Eye (tissue), 1 donor: ENCODE data around the gene SEC16A.

Source experiments
- DNase-seq: peaks from one replicate; pipeline ENCODE4 v3.0.0-alpha.2; 2015

SEC16A gene

DNA sequence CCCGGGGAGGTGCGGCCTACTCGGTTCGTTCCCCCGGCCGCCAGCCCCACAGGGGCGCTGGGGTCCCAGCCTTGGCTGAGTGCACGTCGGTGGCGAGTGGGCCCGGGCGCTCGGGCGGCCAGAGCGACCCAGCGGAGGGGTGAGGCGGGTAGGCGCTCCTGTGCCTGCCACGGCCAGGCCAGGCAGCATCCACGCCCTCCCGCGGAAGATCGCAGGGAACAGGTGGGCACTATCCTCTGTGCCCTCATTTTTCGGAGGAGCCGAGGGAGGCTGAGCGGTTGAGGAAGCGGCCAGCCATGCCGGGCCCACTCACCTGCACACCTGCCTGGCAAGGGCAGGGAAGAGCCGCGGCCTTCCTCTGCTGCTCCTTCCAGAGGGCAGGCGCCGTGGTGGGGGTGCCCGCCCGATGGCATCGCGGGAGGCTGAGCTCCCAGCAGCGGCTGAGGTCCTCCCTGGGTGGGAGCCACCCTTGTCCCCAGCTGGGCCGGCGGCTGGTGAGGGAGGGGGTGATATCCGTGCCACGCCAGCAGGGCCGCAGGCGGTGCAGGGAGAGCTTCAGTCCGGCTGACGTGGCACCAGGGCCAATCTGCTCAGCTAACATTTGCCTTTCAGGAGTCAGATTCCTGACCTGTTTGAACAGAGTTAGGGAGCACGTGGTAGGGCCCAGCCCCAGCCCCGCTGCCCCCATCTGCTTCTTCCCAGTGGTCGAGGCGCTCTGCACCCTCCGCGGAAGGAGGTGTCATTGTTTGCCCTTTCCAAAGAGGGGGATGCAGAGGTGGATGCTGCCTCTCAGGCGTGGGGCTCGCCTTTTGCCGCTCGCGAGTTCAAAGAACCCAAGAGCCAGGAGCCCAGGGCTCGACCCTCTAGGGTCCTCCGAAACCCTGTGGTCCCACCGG lies 1.6 kb upstream of the SEC16A start:
- DNase-seq, result no peak

DNA sequence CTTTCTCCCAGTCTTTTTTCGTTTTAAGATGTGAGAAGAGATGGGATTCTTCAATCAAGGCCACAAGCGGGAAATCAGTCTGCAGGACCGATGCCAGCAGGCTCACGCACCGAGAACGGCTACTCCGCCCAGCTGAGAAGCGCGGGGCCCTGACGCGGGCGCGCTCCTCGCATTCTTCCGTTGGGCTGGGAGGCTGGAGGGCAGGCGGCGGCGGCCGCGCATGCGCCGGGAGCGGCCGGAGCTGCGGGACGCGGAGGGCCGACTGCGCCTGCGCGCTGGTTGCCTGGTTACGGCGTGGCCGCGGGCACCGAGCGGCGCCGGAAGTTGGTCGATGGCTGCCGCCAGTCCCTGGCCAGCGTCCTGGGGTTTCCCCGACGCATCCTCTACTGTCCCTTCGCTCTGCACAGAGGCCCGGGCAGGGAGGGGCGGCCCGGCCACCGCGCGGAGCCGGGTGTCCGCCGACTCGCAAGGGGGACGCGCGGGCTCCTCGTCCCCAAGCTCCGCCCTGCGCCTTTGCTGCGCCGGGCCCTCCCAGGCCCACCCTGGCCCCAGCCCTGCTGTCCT lies 831 bp upstream of the SEC16A start:
- DNase-seq, result peak; percentile 98

- DNase-seq, result peak; percentile 71
Observed at GRCh38 chr9:136482046-136482792, 621 bp downstream of the SEC16A start.

DNA sequence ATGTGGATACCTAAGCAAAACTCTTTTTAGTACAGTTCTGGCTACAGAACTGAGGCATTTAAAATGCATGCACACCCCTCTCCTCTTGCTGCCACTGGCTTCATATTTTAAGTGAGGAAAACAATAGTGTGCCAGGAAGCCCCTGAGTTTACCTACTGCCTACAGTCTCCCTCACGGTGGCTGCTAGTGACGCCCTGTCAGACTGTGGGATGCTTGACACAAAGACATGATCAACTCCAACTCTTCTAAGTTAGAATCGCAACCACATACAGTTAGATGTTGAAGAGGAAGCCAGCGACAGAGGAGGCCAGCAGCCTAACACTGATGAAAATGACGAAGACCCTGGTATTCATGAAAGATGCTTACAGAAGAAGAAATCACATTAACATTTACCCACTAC lies 1.3 kb downstream of the SEC16A start:
- DNase-seq, result no peak

GRCh38 chr9:136476369-136477150 lies 6.3 kb downstream of the SEC16A start:
- DNase-seq, result no peak

DNA sequence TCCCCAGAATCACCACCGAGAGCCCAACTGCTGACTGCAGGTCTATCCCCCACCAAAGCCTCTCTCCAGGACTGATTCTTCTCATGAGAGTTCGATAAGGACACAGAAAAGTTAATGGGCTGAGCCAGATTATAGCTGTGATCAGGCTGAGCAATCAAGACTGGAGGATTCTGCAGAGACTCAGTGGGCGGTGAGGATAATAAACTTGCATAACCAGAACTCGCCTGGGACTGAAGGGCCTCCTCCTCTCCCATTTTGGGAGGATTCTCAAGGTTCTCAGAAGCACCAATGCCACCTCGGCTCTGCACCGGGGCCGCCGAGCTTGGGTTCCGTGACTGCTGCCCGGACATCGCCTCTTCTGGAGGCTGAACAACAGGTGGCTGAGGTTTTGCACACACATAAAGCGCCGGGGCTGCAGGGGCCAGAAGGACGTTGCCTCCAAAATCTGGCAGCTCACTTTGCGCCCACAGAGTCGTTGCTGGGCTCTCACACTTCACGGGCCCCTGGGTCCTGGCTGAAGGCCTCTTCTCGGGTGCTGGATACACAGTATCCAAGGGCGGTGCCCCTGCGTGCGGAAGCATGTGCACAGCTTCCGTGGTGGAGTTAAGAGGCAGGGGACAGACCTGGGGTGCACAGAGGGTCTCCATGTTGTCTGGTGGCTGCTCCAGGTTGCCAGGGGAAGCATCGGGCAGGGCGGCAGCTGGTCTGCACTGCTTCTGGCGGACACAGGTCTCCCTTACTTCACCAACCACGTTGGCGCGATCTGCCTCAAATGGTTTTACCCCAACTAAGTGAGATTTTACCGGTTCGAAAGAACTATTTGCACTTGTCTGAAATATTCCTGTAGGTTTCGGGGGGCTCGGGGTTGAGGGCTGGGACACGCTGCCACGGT lies 7.6 kb downstream of the SEC16A start:
- DNase-seq, result no peak

DNA sequence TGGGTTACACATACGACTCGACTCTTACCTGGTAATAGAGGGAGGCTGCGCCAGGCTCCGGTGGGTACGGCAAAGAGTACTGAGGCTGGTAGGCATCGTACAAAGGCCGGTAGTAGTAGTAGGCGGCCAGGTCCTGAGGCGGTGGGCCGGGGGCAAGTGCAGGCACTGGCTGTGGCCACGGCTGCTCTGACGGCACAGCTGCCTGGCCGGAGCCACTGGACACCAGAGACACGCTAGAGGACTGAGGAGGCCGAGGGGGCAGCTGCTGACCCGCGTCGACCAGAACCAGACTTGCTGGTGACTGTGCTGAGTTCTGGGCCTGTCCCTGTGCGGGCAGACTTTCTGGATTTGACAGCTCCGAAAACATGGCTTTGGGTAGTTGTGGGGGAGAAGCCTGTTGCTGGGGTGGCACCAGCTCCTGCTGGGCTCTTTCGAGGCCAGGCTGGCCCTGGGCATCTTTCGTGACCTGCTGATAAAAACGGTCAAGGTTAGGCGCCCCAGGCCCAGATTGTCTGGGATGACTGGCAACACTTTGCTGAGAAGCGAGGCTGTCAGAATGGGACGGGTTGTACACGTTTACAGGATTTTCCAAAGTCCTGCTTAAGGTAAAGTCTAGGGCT lies 8.7 kb downstream of the SEC16A start:
- DNase-seq, result no peak

DNA sequence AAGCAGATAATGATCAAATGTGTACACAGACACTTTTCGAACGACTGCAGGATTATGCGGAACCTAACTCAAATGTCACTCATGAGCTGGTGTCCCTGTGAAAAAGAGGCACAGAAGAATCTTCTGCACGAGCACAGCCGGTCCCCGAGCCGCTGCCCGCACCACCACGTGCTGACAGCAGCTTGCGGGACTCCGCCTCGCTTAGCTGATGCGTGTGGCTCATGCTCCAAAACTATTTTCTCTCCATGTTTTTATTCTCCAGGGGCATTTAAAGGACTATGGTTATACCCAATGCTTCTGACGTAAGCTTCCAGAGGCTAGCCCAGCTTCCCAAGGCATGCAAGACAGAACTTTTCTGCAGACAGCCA lies 9.5 kb downstream of the SEC16A start:
- DNase-seq, result no peak

GRCh38 chr9:136472640-136473353 lies 10.0 kb downstream of the SEC16A start:
- DNase-seq, result no peak

GRCh38 chr9:136471802-136472487 lies 10.9 kb downstream of the SEC16A start:
- no peak for DNase-seq

DNA sequence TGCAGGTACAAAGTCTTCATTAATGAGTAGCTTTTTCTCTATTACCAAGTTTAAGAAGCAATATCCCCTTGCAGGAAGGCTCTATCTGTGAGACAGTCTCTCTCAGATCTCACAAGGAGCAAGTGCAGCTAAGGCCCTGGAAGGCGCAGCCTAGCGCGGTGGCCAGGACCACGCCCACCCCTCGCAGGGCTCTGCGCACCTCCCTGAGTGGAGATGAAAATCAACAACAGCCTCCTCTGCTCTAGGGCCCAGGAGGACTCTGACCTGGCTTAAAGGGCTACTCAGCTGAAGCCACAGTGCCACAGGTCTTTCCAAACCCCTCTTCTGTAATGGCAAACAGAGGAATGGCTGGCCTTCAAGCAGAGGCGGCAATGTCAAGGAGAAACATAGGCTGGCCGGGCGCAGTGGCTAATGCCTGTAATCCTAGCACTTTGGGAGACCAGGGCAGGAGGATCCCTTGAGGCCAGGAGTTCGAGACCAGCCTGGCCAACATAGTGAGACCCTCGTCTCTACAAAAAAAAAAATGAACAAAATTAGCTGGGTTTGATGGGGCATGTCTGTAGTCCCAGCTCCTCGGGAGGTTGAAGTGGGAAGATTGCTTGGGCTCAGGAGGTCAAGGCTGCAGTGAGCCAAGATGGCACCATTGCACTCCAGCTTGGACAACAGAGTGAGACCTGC lies 11.9 kb downstream of the SEC16A start:
- no peak for DNase-seq

- no peak for DNase-seq
Observed at GRCh38 chr9:136470356-136470755, 12.5 kb downstream of the SEC16A start.

DNA sequence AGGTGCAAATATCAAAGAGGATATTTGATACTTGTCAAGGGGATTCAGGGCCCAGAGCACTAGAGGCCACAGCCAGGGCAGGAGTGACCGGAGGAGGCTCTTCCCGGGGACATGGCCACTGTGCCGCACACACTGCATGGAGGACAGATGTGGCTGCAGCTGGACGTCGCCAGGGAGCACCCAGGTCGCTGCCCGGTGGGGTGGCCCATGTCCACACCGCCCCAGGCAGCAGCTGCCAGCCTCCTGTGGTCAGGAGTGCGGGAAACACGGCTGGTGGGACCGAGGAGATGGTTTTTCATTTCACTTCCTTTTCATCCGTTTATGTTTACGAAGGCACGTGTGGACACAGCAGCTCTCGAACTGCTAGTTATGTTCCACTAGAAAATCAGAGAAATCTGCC lies 15.1 kb downstream of the SEC16A start:
- DNase-seq, result no peak

GRCh38 chr9:136466155-136466541 lies 16.7 kb downstream of the SEC16A start:
- DNase-seq, result no peak

GRCh38 chr9:136465500-136466154 lies 17.2 kb downstream of the SEC16A start:
- no peak for DNase-seq

- no peak for DNase-seq
Observed at GRCh38 chr9:136464241-136464640, 18.6 kb downstream of the SEC16A start.

DNA sequence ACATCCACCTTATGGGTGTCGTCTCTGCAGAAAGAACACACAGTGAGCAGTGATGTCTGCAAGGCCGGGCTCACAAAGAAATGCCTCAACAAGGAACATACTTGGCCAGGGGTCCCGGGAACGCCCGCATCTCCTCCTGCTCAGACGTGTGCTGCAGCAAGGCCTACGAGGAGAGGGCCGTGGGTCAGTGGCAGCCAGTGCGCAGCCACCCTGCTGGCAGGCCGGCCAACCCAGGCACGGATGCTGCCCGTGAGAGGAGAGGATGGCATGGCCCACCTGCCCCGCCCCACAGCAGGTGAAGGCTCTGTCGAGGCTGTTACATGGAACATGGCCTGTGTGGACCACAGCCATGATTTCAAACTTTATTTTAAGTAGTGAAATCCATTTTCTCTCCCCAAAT lies 19.3 kb downstream of the SEC16A start:
- DNase-seq, result no peak

DNA sequence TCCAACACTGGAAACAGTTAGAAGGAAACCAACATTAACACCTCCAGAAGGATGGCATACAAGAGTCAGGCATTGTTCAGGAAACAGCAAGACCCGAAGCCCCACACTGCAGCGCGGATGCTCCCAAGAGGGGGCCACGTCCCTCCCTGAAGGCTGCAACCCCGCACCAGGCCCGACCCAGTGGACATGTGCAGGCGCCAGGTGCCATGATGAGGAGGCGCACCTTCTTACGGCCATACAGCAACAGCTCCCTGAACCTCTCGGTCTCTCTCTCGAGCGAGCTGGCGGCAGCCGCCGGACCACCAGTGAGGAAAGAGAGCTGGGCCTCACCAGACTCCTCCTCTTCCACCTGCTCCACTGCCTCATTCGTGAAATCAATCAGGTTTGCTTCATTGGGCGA lies 20.2 kb downstream of the SEC16A start:
- DNase-seq, result peak; percentile 3

DNA sequence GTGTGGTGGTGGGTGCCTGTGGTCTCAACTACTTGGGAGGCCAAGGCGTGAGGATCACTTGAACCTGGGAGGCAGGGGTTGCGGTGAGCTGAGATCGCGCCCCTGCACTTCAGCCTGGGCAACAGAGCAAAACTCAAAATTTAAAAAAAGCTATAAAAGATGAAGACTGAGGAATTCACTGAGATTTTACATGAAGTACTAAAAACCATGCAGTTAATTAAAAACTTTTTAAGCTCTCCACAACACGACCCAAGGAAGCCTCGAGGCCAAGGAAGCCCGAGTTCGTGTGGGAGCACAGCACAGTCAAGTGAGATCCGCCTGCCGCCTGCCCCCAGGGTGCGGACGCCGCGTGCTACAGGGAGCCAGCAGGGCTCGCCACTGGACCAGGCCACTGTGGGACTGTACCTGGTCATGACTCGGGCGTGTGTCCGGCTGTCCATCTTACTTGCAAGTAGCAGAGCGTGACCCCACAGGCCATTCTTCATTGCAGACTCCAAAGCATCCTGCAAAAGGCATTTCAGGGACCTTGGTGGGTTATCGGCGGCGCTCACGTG lies 22.0 kb downstream of the SEC16A start:
- DNase-seq, result no peak
